ENCODE measurements around the gene STAB1.
A peak's percentile ranks its signal among the peaks of the same experiment; 100 is the strongest.

Gene STAB1

DNA sequence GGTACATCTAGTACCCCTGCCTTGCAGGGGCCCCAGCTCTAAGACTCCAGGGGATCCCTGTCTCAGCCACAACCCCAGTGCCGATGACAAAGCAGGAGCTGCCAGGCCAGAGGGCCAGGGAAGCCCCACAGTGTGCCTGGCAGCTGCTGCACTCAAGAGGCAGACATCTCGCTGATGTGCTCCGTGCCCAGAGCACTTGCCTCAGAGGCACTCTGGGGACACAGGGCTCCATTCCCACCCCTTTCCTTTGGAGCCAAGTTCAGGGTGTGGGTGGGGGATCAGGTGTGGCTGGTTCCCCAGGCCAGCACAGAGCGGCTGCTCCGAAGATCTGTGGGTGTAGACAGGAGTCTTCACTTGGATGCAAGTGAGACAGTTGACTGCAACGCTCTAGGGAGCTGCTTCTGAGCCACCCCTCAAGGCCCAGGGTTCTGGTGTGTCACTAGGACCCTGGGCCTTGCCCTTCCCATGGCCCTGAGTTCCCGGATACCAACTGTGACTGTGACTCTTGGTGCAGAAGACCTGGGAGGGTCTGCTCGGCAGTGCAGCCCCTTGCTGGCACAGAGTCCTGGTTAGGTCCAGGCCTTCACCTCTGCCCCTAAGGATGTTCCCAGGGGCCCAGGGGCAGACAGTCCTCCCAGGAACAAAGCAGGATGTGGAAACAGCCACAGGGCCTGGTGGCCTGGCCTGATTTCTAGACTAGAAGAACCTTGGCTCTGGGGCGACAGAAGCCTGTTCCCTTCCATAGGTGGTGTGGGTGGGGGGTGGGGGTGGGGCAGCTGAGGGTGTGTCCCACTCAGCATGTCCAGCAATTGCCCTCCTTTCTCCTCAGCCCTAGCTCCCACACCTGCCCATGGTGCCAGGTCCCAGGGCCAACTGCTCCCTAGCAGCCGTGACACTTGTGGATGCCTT is 36.0 kb downstream of the STAB1 start:
- no peak overlapping the region for H3K4me3 ChIP-seq (ENCODE audit: low read depth, low read length)
- DNase-seq (ENCODE audit: low read depth) = no peak

DNA sequence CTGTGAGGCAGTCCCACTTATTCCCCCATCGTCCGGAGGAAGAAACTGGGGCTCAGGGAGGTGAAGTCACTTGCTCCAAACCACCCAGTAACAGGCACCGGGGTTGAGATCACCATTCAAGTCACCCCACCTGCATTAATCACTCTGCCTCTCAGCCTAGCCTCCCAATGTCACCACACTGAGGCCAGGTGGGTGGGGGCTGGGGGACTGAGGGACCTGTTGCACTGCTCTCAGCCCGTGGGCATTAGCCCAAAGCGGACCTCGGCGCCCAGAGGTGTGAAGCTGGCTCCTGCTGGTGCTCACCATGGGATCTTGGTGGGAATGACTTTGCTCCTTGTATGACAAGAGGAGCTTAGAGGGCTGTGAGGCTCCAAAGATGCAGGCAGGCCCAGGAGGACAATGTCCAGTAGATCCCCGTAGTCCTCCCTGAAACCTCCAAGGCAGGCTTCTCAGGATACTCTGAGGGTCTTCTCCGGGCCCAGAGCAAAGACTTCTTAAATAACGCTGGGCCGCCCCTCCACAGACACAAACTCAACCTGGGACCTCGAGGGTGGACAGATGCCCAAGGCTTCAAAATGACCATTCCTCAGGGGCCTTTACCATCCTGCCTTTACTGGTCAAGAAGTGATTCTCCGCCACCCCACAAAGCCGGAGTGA is 36.9 kb downstream of the STAB1 start:
- peak overlapping the region; percentile 72 for H3K4me3 ChIP-seq (ENCODE audit: low read depth, low read length)
- DNase-seq (ENCODE audit: low read depth) = no peak

DNA sequence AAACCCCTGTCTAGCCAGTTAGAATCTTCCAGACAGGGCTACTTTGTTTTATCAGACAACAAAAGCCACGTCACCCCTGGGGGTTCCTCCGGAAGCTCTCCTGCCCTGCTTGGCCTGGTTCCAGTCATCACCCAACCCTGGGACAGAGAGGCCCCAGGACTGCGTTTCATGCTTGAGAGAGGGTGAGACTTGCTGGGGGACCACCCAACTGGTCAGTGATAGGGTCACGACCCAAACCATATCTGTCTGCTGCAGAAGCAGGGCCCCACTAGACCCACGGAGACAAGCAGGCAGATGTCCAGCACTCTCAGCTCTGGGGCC is 37.3 kb downstream of the STAB1 start:
- peak; percentile 9 for DNase-seq (ENCODE audit: low read depth)
- H3K4me3 ChIP-seq (ENCODE audit: low read depth, low read length) = peak overlapping the region; percentile 72

DNA sequence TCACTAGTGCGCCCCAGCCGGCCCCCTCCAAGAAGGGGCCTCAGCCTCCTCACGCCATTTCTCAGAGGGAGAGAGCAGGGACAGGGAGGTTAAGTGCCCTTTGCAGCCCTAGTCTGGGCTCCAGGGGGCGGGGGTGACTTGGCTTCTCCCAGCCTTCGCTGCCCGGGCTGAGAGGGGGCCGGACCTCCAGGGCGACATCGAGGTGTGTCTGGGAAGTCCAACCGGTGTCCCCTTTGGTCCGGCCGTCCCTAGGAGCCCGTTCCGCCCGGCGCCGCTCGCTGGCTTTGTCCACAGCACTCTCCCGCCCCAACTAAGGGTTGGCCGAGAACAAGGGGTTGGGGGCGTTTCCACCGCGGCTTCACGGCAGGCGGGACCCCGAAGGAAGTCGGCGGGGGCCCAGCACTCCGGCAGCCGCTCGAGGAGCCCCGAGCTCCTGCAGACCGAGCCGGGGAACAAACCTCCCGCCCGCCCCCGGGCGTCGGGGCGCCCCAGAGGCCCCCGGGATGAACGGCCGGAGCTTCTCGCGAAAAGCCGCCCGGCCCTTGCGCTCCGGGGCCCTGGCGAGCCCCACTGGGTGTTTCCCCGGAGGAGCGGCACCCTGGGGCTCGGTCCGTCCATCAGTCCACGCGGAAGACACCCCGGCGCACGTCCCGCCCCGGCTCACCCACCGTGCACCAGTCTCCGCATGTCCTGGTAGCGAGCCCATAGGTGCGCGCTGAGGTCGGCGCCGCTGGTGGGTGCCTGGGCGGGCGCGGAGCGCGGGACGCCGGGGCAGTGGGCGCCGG is 37.9 kb downstream of the STAB1 start:
- peak overlapping the region; percentile 72 for H3K4me3 ChIP-seq (ENCODE audit: low read depth, low read length)
- no peak for DNase-seq (ENCODE audit: low read depth)

DNA sequence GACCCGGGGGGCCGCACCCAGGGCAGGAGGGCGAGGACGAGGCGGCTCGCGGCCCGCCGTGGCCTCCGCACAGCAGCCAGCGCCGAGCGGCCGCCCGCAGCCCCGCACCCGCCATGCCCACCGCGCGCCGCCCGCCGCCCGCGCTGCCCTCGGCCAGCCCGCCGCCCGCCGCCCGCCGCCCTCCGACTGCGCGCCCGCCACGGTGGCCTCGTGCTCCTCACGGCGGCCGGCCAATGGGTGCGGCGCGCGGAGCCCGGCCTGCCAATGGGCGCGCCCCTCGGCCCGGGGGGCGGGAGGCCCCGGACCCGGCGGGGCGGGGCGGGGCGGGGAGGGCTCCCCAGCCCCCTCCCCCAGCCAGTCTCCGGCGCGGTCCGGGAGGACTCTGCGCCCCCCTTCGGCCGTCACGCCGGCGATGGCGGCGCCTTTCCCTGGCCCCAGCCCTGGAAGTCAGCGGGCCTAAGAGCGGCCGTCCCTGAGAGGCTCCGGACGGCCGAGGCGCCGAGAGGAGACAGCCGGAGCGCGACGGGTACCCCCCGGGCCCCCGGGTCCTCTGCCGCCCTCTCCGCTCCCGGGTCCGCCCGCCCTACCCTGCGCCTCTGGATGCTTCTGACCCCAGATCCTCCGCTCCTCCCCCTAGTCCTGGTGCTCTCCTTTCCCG is 38.6 kb downstream of the STAB1 start, which contains the start of gene NT5DC2:
NT5DC2 (minus strand) TSS at position 235 of the 658 bp plus-strand sequence; CDS start at position 115, 120 bp downstream.
- peak; percentile 31 for DNase-seq (ENCODE audit: low read depth)
- H3K4me3 ChIP-seq (ENCODE audit: low read depth, low read length) = peak within 1 kb of the TSS; percentile 72

DNA sequence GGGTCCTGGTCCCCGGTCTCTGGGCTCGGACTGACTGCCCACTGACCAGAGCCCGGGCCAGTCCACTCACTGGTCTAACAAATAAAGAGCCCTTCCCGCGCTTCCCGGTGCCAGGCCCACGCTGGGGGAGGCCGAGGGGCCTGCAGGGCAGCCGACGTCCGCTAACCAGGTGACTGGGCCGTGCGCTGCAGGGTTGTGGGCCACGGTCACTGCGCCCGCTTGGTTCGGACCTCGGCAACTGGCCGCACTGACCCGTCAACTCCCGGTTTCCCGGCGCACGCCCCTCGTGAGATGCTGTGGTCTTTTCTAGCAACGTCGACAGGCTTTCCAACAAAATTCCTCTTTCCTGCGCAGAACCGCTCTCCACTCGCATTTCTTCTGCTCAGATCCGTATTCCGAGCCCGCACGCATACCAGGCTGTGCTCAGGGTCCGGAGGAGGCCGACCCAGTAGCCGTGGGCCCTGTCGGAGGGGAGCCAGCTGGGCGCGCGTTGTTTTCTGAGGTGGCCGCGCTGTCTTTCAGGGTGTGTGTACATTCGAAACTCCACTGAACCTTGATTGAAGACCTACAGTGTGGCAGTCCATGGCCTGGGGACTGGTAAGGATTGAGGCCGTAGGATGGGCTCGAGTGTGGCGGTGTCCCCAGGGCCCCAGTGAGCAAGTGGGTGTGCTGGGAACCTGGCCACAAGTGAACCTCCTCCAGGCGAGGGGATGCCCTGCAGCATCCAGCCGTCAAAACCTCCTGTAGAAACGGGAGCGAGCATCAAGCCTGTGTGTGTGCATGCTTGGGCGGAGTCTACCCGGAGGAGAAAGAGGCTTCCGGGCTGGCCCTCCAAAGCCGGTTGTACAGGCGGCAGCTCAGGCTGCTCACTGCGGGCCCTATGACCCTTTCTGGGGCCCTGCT is 39.4 kb downstream of the STAB1 start:
- DNase-seq (ENCODE audit: low read depth) = no peak

DNA sequence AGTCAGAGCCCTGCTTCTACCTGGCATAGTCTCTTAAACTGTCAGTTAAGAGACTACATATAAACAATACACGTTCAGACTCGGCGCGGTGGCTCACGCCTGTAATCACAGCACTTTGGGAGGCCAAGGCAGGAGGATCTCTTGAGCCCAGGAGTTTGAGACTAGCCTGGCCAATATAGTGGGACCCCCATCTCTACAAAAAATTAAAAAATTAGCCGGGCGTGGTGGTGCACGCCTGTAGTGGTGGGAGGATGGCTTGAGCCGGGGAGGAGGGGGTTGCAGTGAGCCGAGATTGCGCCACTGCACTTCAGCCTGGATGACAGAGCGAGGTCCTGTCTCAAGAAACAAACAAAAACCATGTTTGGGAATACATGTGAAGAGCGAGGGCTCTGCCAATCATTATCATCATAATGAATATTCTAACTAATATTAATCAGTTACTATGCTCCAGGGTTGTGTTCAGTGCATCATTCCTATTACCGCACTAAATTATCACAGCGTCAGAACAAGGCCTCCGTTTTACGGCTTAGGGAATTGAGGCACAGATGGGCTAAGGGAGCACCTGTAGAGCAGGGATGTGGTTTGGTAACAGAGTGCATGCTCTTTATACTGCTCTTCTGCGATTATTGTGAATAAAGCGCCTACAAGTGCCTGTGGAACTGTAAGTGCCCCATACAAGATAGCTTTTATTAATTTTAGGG is 40.4 kb downstream of the STAB1 start:
- no peak for DNase-seq (ENCODE audit: low read depth)
- H3K4me3 ChIP-seq (ENCODE audit: low read depth, low read length) = no peak overlapping the region

More for the DNA sequence above, 39.4 kb downstream of the STAB1 start:
- peak overlapping the region; percentile 50 for H3K4me3 ChIP-seq (ENCODE audit: low read depth, low read length)

DNA sequence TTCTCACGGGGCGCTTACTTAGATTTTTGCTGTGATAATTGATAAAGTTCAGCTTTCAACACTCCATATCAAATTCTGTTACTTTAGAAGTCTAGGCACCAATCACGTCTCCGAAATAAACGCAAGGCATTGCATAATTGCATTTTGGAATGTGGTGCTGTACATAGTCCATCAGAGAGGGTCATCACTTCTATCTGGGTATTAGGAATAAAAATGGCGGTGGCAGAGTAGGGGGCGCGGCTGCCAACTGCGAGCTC is 40.9 kb downstream of the STAB1 start:
- peak overlapping the region; percentile 3 for H3K4me3 ChIP-seq (ENCODE audit: low read depth, low read length)
- no peak for DNase-seq (ENCODE audit: low read depth)

DNA sequence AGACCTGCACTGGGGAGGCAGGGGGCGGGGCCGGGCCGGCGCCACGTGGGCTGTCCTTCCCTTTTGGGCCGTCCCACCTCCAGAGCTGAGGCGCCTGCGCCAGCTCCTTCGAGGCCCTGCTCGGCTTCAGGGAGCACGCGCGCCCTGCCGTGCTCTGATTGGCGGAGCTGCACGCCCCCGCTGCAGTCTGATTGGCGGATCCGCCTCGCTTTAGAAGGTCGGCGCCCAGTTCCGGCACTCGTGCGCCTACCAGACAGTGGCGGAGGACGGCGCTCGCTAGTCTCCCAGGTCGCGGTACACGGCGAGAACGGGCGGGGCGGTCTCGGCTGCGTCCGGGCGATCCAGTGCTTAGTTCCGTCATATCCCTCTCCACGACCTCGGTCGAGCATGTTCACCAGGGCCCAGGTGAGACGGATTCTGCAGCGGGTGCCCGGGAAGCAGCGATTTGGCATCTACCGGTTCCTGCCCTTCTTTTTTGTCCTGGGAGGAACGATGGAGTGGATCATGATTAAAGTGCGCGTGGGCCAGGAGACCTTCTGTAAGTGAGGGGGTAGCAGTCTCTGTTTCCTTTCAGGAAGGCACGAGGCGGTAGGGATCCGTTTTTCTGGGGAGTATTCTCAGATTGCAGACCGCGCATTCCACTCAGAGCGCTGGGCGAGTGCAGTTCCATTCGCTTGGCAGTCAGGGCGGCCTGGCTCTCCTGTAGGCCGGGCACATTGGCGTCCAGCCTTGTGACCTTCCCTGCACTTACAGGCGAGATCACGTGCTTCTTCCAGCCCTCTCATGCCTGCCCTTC is 41.4 kb downstream of the STAB1 start, which contains the start of gene UQCC5:
UQCC5 (plus strand) TSS at position 237 of the 796 bp plus-strand sequence; CDS start at position 388, 151 bp downstream.
- DNase-seq (ENCODE audit: low read depth) = peak; percentile 96
- H3K4me3 ChIP-seq (ENCODE audit: low read depth, low read length) = peak within 1 kb of the TSS; percentile 82

DNA sequence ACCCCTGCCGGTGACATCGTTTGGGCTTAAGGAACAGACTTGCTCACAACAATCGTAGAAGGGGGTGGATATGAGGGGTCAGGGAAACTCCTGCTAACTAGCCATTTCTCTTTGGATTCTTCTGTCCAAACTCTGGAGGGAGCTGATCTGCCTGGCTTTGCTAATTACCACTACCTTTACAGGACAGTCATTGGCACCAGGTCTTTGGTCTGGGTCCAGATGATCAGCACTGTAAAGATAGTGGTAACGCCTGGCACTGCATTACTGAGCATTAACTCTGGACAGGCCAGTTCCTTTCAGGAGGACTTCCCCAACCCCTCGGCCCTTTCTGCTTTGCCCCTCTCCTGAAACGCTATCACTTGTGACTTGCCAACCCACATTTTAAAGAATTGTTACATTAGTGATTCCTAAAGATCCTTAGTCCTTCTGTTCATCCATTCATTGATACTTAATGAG is 42.1 kb downstream of the STAB1 start:
- no peak for DNase-seq (ENCODE audit: low read depth)
- peak overlapping the region; percentile 82 for H3K4me3 ChIP-seq (ENCODE audit: low read depth, low read length)

DNA sequence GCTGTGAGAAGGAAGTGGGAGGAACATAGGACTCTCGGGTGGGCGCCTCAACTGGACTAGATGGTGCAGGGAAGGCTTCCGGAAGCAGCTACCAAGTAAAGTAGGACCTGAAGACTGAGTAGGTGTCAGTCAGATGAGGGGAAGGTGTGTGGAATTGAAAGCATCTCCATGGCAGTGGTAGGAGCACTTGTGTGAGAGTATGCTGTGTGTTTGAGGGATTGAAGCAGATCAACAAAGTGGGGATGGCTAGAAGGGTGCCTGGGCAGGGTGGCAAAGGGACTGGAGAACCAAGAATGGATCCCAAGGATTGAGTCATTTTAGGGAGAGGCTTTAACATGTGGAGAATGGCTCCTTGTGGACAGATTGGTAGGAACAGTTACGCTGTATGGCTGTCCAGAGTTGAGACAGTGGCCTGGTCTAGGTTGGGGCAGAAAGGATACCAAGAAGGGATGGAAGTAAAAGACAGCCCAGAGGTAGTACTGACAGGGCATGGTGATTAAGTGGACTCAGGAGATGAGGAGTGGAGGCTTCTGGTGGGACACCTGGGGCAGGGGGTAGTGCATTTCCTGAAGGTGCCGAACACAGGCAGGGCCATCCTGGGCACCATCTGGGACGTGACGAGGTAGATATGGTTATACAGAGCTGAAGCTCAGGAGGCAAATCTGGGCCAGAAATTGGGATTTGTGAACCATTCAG is 42.7 kb downstream of the STAB1 start:
- peak overlapping the region; percentile 82 for H3K4me3 ChIP-seq (ENCODE audit: low read depth, low read length)
- DNase-seq (ENCODE audit: low read depth) = no peak

DNA sequence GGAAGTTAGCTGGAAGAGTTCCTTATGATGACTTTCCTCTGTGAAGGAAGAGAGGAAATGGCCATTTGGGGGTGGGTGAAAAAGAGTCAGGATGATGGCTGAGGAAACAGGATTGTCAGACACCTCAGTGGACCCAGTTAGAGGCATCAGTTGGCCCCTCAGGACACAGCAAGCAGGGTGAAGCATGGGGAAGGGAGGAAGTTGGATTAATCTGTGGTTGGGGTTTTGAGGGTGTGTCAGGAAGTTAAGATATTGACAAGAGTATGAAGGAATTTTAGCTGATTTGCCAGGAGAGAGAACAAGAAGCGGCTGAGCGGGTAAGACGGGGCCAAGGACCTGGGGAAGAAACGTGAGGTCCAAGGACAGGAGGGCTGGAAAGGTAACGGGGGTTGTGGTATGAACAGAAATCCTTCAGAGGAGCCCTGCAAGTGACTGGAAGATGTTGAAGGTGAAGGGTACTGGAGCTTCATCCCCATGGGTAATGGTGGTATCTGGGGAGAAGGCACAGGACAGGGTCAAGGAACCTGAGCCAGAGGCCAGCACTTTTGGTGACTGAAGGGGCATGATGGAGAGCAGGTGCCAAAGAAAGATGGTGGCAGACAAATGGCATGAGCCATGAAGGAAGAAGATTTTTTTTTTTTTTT is 44.0 kb downstream of the STAB1 start:
- H3K4me3 ChIP-seq (ENCODE audit: low read depth, low read length) = no peak overlapping the region
- DNase-seq (ENCODE audit: low read depth) = no peak

DNA sequence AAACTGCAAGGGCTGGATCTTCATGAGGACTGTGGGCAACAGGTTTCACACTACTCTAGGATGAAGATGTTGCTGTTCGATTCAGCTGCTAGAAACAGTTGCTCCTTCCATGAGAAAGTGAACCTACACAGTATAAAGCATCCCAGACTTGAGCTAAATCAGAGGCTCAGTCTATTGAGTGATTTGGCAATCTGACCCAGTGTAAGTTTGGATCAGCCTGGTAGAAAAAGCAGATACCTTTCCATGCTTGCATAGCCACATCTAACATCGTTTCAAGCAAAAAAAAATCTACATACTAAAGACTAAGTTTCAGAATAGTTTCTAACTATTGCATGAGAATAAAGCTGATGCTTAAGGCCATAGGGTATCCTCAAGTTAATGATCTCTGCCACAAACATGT is 45.9 kb downstream of the STAB1 start:
- H3K4me3 ChIP-seq (ENCODE audit: low read depth, low read length) = no peak overlapping the region
- DNase-seq (ENCODE audit: low read depth) = no peak

DNA sequence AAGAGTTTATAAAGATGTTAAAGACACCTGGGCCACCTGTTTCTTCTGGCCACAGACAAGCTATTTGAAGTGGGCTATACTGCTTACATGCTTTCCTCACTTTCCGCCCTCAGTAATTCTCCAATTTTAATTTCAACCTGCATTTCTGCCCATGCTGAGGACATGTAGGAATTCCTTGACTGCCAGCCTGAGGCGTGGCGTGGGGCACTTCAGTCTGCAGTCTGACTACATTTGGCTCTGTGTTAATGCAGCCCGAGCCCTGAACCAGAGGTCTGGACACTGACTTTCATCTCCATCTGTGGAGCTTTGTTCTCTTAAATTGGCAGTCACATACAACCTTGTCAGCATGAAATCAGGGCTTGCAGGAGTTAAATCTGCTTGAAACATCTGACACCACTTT is 49.8 kb downstream of the STAB1 start:
- H3K4me3 ChIP-seq (ENCODE audit: low read depth, low read length) = no peak overlapping the region
- no peak for DNase-seq (ENCODE audit: low read depth)

DNA sequence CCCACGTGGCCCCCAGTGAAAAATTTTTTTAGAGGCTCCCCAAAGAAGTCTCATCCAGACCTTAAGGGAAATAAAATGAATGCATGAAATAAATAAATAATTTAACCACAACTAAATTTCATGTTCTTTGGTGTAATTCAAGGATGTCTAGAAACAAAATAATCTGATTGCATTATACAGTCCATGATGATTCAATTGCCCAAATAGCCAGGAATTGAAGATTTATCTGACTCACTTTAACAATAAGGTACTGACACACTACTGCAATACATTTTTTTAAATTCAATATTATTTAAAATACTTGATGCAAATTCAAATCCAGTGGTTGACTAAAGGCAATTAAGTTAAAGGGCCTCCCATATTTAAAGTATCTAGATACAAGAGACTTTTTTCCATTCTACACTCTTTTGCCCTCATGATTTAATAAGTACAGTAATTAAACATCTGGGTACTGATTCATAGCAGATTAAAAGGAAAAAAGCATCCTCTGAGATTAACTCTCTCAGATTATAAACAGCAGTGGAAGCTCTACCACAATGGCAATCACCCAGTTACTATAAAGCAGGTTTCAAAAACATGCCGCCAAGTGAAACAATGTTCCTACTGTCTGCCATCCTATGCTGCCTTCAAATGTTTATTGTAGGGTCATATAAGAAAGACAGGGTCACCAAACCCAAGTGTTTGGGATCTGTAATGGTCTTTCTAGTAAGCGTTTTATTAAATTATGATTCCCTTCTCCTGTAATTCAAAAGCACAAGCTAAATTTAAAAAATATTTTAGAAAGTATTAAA is 51.2 kb downstream of the STAB1 start:
- no peak overlapping the region for H3K4me3 ChIP-seq (ENCODE audit: low read depth, low read length)
- DNase-seq (ENCODE audit: low read depth) = no peak

DNA sequence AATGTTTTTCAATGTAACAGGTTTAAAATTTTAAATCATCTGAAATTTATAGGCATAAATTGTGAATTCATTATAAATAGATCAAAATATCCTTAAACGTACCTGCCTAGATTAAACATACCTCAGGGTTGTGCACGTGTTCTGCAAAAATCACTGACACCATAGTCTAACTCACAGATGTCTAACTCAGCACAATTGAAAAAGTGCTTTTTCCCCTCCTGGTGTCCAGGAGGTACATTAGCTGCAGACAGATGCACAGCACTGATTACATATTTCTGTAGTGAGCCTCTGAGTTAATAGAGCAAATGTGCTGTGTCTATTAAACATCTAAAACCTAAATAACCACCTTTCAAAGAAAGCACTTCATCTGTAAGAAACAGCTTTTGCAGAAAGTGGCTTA is 52.0 kb downstream of the STAB1 start:
- no peak for DNase-seq (ENCODE audit: low read depth)
- H3K4me3 ChIP-seq (ENCODE audit: low read depth, low read length) = no peak overlapping the region

Data from skeletal muscle cell (primary cell).